GM21576 (cell line): Measurements from ENCODE around the gene DVL1.
"Not testable (repeated sequence)": the region's sequence is repeated elsewhere in the genome, so short reads cannot be mapped to it uniquely, and the experiment has no call there.

Source experiments
- ATAC-seq: cut with Tn5 transposase; IDR thresholded peaks from one replicate; pipeline ENCODE4 v1.9.1; 2021; ENCODE audit warnings: mild to moderate bottlenecking, moderate library complexity; ENCODE audit not compliant: unreplicated experiment

The DVL1 gene

GRCh38 chr1:1349256-1350012 is at the start of gene DVL1:
Gene DVL1, minus strand, starts transcription at chr1:1349418. Its CDS starts 353 bp downstream, at chr1:1349065.
- ATAC-seq: peak; percentile 49

GRCh38 chr1:1398677-1399186 is 49.5 kb upstream of the DVL1 start:
- peak; percentile 8 for ATAC-seq

- ATAC-seq: no peak
Measured at GRCh38 chr1:1397839-1398523, 48.8 kb upstream of the DVL1 start.

- no peak for ATAC-seq
Measured at GRCh38 chr1:1395166-1395565, 45.9 kb upstream of the DVL1 start.

GRCh38 chr1:1394116-1394515 is 44.9 kb upstream of the DVL1 start:
- ATAC-seq: no peak

- ATAC-seq: no peak
Measured at GRCh38 chr1:1393428-1393827, 44.2 kb upstream of the DVL1 start.

- ATAC-seq: no peak
Measured at GRCh38 chr1:1393014-1393413, 43.8 kb upstream of the DVL1 start.

GRCh38 chr1:1391225-1391624 is 42.0 kb upstream of the DVL1 start:
- no peak for ATAC-seq

- no peak for ATAC-seq
Measured at GRCh38 chr1:1390675-1391074, 41.5 kb upstream of the DVL1 start.

GRCh38 chr1:1388078-1388472 is 38.9 kb upstream of the DVL1 start:
- ATAC-seq: no peak

GRCh38 chr1:1387098-1388077 is 38.2 kb upstream of the DVL1 start:
- no peak for ATAC-seq

GRCh38 chr1:1385931-1386330 is 36.7 kb upstream of the DVL1 start:
- ATAC-seq: no peak

GRCh38 chr1:1385339-1385738 is 36.1 kb upstream of the DVL1 start:
- not testable (repeated sequence) for ATAC-seq

- no peak for ATAC-seq
Measured at GRCh38 chr1:1381294-1381693, 32.1 kb upstream of the DVL1 start.

GRCh38 chr1:1380860-1381259 is 31.6 kb upstream of the DVL1 start:
- no peak for ATAC-seq

- ATAC-seq: no peak
Measured at GRCh38 chr1:1377540-1378205, 28.5 kb upstream of the DVL1 start.

GRCh38 chr1:1376551-1377226 is 27.5 kb upstream of the DVL1 start:
- no peak for ATAC-seq

- peak; percentile 84 for ATAC-seq
Measured at GRCh38 chr1:1374929-1375662, 25.9 kb upstream of the DVL1 start, which contains the start of gene AURKAIP1. Gene AURKAIP1, minus strand, starts transcription at chr1:1375207. Its CDS starts 451 bp downstream, at chr1:1374756.

- ATAC-seq: no peak
Measured at GRCh38 chr1:1374589-1374928, 25.3 kb upstream of the DVL1 start.
